Endodermal cell (in vitro differentiated cells): ENCODE results near the gene AMIGO2. TPM values are rescaled to one million over a fixed set of nuclear protein-coding genes. Genes with fewer than 3 reads are reported as not detected.

Source experiments
- DNase-seq: peaks from one replicate; pipeline ENCODE4 v3.0.0-alpha.2; 2017
- H3K27ac ChIP-seq: 2 replicates; pipeline ENCODE4 v1.5.1; 2013; ENCODE audit warnings: mild to moderate bottlenecking, low read depth, low read length, moderate library complexity
- H3K27me3 ChIP-seq: 2 replicates; pipeline ENCODE4 v1.6.1; 2013; ENCODE audit warnings: mild to moderate bottlenecking, low read length, moderate library complexity; ENCODE audit not compliant: insufficient read depth, control insufficient read depth, poor library complexity, severe bottlenecking
- H3K36me3 ChIP-seq: 2 replicates; pipeline ENCODE4 v1.7.0; 2013; ENCODE audit warnings: mild to moderate bottlenecking, low read length, moderate library complexity; ENCODE audit not compliant: control insufficient read depth, insufficient read depth
- H3K4me1 ChIP-seq: one replicate; pipeline ENCODE4 v1.7.0; 2013; ENCODE audit warnings: low read length; ENCODE audit not compliant: control insufficient read depth, insufficient read depth
- H3K4me3 ChIP-seq: 2 replicates; pipeline ENCODE4 v1.5.1; 2013; ENCODE audit warnings: mild to moderate bottlenecking, low read length, moderate library complexity
- H3K9ac ChIP-seq: 2 replicates; pipeline ENCODE4 v1.6.1; 2013; ENCODE audit warnings: mild to moderate bottlenecking, low read length, moderate library complexity; ENCODE audit not compliant: poor library complexity, severe bottlenecking; ENCODE audit errors: extremely low read depth
- H3K9me3 ChIP-seq: 2 replicates; pipeline ENCODE4 v1.6.1; 2013; ENCODE audit warnings: mild to moderate bottlenecking, low read length, moderate library complexity; ENCODE audit not compliant: control insufficient read depth
- H3K27ac Mint-ChIP-seq: 2 replicates; pipeline ENCODE4 v1.8.0; 2020; ENCODE audit warnings: mixed read lengths
- H3K27me3 Mint-ChIP-seq: 2 replicates; pipeline ENCODE4 v1.8.0; 2021; ENCODE audit warnings: mild to moderate bottlenecking, mixed read lengths; ENCODE audit not compliant: insufficient read depth
- H3K36me3 Mint-ChIP-seq: 2 replicates; pipeline ENCODE4 v1.8.0; 2020; ENCODE audit warnings: low read depth, mixed read lengths
- H3K4me1 Mint-ChIP-seq: 2 replicates; pipeline ENCODE4 v1.8.0; 2020; ENCODE audit warnings: mixed read lengths
- H3K4me3 Mint-ChIP-seq: 2 replicates; pipeline ENCODE4 v1.8.0; 2020; ENCODE audit warnings: mild to moderate bottlenecking, moderate library complexity, mixed read lengths
- H3K9me3 Mint-ChIP-seq: 2 replicates; pipeline ENCODE4 v1.8.0; 2020; ENCODE audit warnings: mild to moderate bottlenecking, mixed read lengths
- CTCF ChIP-seq: fragments of 200-600 bp; sonication (generic); conservative IDR thresholded peaks from 2 replicates; pipeline ENCODE4 v1.5.0; 2021; ENCODE audit warnings: antibody characterized with exemption, mild to moderate bottlenecking
- WGBS, 2 experiments: methylation state at CpG; one replicate each; pipeline versions ENCODE4 v1.1.5 to v1.1.7; 2013; ENCODE audit warnings: missing lambda C conversion rate in 2 of 2, mixed read lengths in 1 of 2; ENCODE audit not compliant: insufficient coverage in 1 of 2, insufficient read length in 1 of 2; 5-methylcytosine and 5-hydroxymethylcytosine counted together
- total RNA-seq, 2 donors: library from RNA; stranded (reverse); fragmentation: NEBNext Ultra II Directional in 1 of 2; extraction: Animal tissue kit (Norgen Biotek cat#: 25700) in 1 of 2; gene quantifications; 2 replicates in 1 of 2; 3 replicates in 1 of 2; pipeline ENCODE4 v1.2.1, GENCODE V29; 2021

Gene AMIGO2
- total RNA-seq, 2 donors from 2014 or later = 6.4 to 7.8 TPM

GRCh38 chr12:47067771-47068431, 11.9 kb downstream of the AMIGO2 start:
- H3K27me3 ChIP-seq = no peaks in the 10 kb centered on the region
- peak; percentile 56 for DNase-seq
- no peaks in the 10 kb centered on the region for H3K9me3 Mint-ChIP-seq
- no peak overlapping the region for H3K4me3 Mint-ChIP-seq
- H3K4me3 ChIP-seq = no peak overlapping the region
- H3K27me3 Mint-ChIP-seq = no peaks in the 10 kb centered on the region
- no peaks in the 10 kb centered on the region for H3K9me3 ChIP-seq
- H3K27ac ChIP-seq = peak overlapping the region; percentile 24
- H3K4me1 Mint-ChIP-seq = peaks cover 11% of the 10 kb centered on the region
- no peaks in the 10 kb centered on the region for H3K36me3 ChIP-seq
- H3K36me3 Mint-ChIP-seq = no peaks in the 10 kb centered on the region
- H3K27ac Mint-ChIP-seq = no peak overlapping the region
- no peaks in the 10 kb centered on the region for H3K4me1 ChIP-seq
- TF ChIP-seq CTCF = no peak
- no peak overlapping the region for H3K9ac ChIP-seq
- WGBS, 2 experiments = 0 to 54% methylated on average over 1 to 5 of the region's 5 CpGs

GRCh38 chr12:47067176-47067575, 12.6 kb downstream of the AMIGO2 start:
- no peaks in the 10 kb centered on the region for H3K9me3 ChIP-seq
- H3K27ac ChIP-seq = no peak overlapping the region
- no peaks in the 10 kb centered on the region for H3K4me1 ChIP-seq
- no peak for TF ChIP-seq CTCF
- DNase-seq = no peak
- H3K4me1 Mint-ChIP-seq = peaks cover 11% of the 10 kb centered on the region
- H3K36me3 Mint-ChIP-seq = no peaks in the 10 kb centered on the region
- no peaks in the 10 kb centered on the region for H3K27me3 ChIP-seq
- no peak overlapping the region for H3K27ac Mint-ChIP-seq
- 92 to 100% methylated on average over 1 of the region's 1 CpG for WGBS, 2 experiments
- H3K9ac ChIP-seq = no peak overlapping the region
- no peak overlapping the region for H3K4me3 ChIP-seq
- H3K36me3 ChIP-seq = no peaks in the 10 kb centered on the region
- H3K9me3 Mint-ChIP-seq = peaks cover 3% of the 10 kb centered on the region
- H3K4me3 Mint-ChIP-seq = no peak overlapping the region
- no peaks in the 10 kb centered on the region for H3K27me3 Mint-ChIP-seq

- no peak for TF ChIP-seq CTCF
- Histone ChIP-seq H3K27ac (no peak overlapping the region), H3K4me3 (no peak overlapping the region), H3K4me1 (no peaks in the 10 kb centered on the region), H3K9ac (no peak overlapping the region), H3K9me3 (no peaks in the 10 kb centered on the region), H3K27me3 (no peaks in the 10 kb centered on the region), H3K36me3 (no peaks in the 10 kb centered on the region)
- no peak overlapping the region for H3K27ac Mint-ChIP-seq
- 90 to 100% methylated on average over 4 to 6 of the region's 6 CpGs for WGBS, 2 experiments
- no peaks in the 10 kb centered on the region for H3K36me3 Mint-ChIP-seq
- DNase-seq = no peak
- peaks cover 7% of the 10 kb centered on the region for H3K9me3 Mint-ChIP-seq
- H3K27me3 Mint-ChIP-seq = no peaks in the 10 kb centered on the region
- no peak overlapping the region for H3K4me3 Mint-ChIP-seq
- peaks cover 11% of the 10 kb centered on the region for H3K4me1 Mint-ChIP-seq
Observed at GRCh38 chr12:47066278-47067025, 13.3 kb downstream of the AMIGO2 start.
